HepG2 (cell line): Measurements from ENCODE around the gene ARL5A. TPM values are rescaled to one million over a fixed set of nuclear protein-coding genes. Genes with fewer than 3 reads are reported as not detected.

Experiments
- AHDC1 ChIP-seq: sonication (generic); formaldehyde crosslinking; IDR thresholded peaks from 2 replicates; pipeline ENCODE4 v1.5.1; 2020; ENCODE audit warnings: mild to moderate bottlenecking, missing genetic modification reagents, borderline replicate concordance
- AKNA ChIP-seq: sonication (generic); formaldehyde crosslinking; IDR thresholded peaks from 2 replicates; pipeline ENCODE4 v1.4.0; 2020; ENCODE audit warnings: missing genetic modification reagents, borderline replicate concordance
- ARHGAP35 ChIP-seq: sonication (generic); formaldehyde crosslinking; IDR thresholded peaks from 2 replicates; pipeline ENCODE4 v1.9.0; 2022; ENCODE audit warnings: mild to moderate bottlenecking, inconsistent platforms, moderate library complexity, missing genetic modification reagents, borderline replicate concordance
- GTF2F1 ChIP-seq: fragments of 150-350 bp; IDR thresholded peaks from 2 replicates; pipeline ENCODE4 v1.6.1; 2014; ENCODE audit warnings: low read length
- HNF4A ChIP-seq: sonication (generic); formaldehyde crosslinking; IDR thresholded peaks from 2 replicates; pipeline ENCODE4 v1.4.0; 2020; ENCODE audit warnings: missing genetic modification reagents
- IRF2 ChIP-seq: IDR thresholded peaks from 2 replicates; pipeline ENCODE4 v1.6.1; 2018; ENCODE audit warnings: missing genetic modification reagents, missing compliant biosample characterization
- NCOA5 ChIP-seq: sonication (generic); formaldehyde crosslinking; IDR thresholded peaks from 2 replicates; pipeline ENCODE4 v1.4.0; 2020; ENCODE audit warnings: missing genetic modification reagents
- NFE2 ChIP-seq: sonication (generic); formaldehyde crosslinking; IDR thresholded peaks from 2 replicates; pipeline ENCODE4 v1.4.0; 2020; ENCODE audit warnings: missing genetic modification reagents
- ZBTB33 ChIP-seq: sonication (generic); formaldehyde crosslinking; IDR thresholded peaks from 2 replicates; pipeline ENCODE4 v1.4.0; 2020; ENCODE audit warnings: missing genetic modification reagents
- ZMYM3 ChIP-seq: sonication (generic); formaldehyde crosslinking; IDR thresholded peaks from 2 replicates; pipeline ENCODE4 v1.5.1; 2020; ENCODE audit warnings: mild to moderate bottlenecking, missing genetic modification reagents
- ZNF274 ChIP-seq: sonication (generic); formaldehyde crosslinking; IDR thresholded peaks from 2 replicates; pipeline ENCODE4 v1.5.1; 2020; ENCODE audit warnings: mild to moderate bottlenecking, missing genetic modification reagents
- ZNF280B ChIP-seq: sonication (generic); formaldehyde crosslinking; IDR thresholded peaks from 2 replicates; pipeline ENCODE4 v1.5.0; 2020; ENCODE audit warnings: missing genetic modification reagents, mild to moderate bottlenecking, borderline replicate concordance
- ZNF333 ChIP-seq: sonication (generic); formaldehyde crosslinking; IDR thresholded peaks from 2 replicates; pipeline ENCODE4 v1.4.0; 2020; ENCODE audit warnings: mild to moderate bottlenecking, missing genetic modification reagents, borderline replicate concordance
- ZNF652 ChIP-seq: IDR thresholded peaks from 2 replicates; pipeline ENCODE4 v1.6.1; 2016; ENCODE audit warnings: low read depth, borderline replicate concordance
- ZNF781 ChIP-seq: sonication (generic); formaldehyde crosslinking; IDR thresholded peaks from 2 replicates; pipeline ENCODE4 v1.5.1; 2020; ENCODE audit warnings: borderline replicate concordance, mild to moderate bottlenecking, missing genetic modification reagents; ENCODE audit errors: not compliant biosample characterization
- polyA plus RNA-seq, 8 experiments: library from polyadenylated mRNA; depleted of rRNA in 3 of 8; stranded (reverse) in 7 of 8; unstranded in 1 of 8; fragments of >200 nt; fragmentation: Illumina TruSeq in 4 of 8; extraction: Trizol in 4 of 8; gene quantifications; 2 replicates each; pipeline versions ENCODE4 v1.2.1 to v1.2.3, GENCODE V29; 2011 to 2016; ENCODE audit warnings: low read depth in 4 of 8, missing spikeins in 1 of 8, mixed read lengths in 1 of 8; ENCODE audit not compliant: insufficient read depth in 1 of 8
- total RNA-seq, 5 experiments: library from RNA; depleted of rRNA; stranded (reverse); fragments of >200 nt; fragmentation: Illumina TruSeq; extraction: Trizol; gene quantifications; 2 replicates each; pipeline ENCODE4 v1.2.3, GENCODE V29; 2016; ENCODE audit warnings: low read depth in 1 of 5

The ARL5A gene
- total and polyA plus RNA-seq, 2 of the 13 experiments (the other 11 are each of a cell fraction or from before 2014, with no cell fraction given), result 47.5 to 149 TPM

GRCh38 chr2:151849413-151850010, 21.3 kb upstream of the ARL5A start (continued):
- peak; percentile 60; the same call in 1 of the 2 replicates for TF ChIP-seq AHDC1 (CRISPR knock-in tag)
- no peak for TF ChIP-seq NFE2 (CRISPR knock-in tag)
- no peak for TF ChIP-seq ZNF274
- TF ChIP-seq ARHGAP35 (CRISPR knock-in tag), result no peak
- no peak for TF ChIP-seq ZBTB33 (CRISPR knock-in tag)
- no peak for TF ChIP-seq ZNF333 (CRISPR knock-in tag)
- TF ChIP-seq IRF2 (CRISPR knock-in tag), result peak; percentile 28; the same call in 1 of the 2 replicates
- no peak for TF ChIP-seq GTF2F1
- no peak for TF ChIP-seq AKNA
- TF ChIP-seq ZMYM3 (CRISPR knock-in tag), result 0 out of 2 replicates have a peak, but pooled peaks have one; percentile 19
- no peak; the same call in 1 of the 2 replicates for TF ChIP-seq ZNF652
- no peak for TF ChIP-seq NCOA5 (CRISPR knock-in tag)
- no peak for TF ChIP-seq ZNF280B (CRISPR knock-in tag)
- no peak for TF ChIP-seq ZNF781 (CRISPR knock-in tag)
- peak; percentile 41 for TF ChIP-seq HNF4A (CRISPR knock-in tag)
